ENCODE measurements around the gene GRAMD2B. TPM values are rescaled to one million over a fixed set of nuclear protein-coding genes. Genes with fewer than 3 reads are reported as not detected.

Gene GRAMD2B
- total and polyA plus RNA-seq, 4 experiments from 2014 or later = 4.0 to 6.1 (median 5.1) TPM

GRCh38 chr5:126477294-126478117 is 54.3 kb downstream of the GRAMD2B start:
- no peaks in the 10 kb centered on the region for H3K9me3 Mint-ChIP-seq

GRCh38 chr5:126479810-126480209 is 56.6 kb downstream of the GRAMD2B start:
- no peak for DNase-seq
- H3K36me3 Mint-ChIP-seq = peaks cover 39 to 42% of the 10 kb centered on the region in 2 donors
- no peaks in the 10 kb centered on the region for H3K36me3 ChIP-seq (ENCODE audit: insufficient read depth, low read length)
- H3K4me1 Mint-ChIP-seq = no peaks in the 10 kb centered on the region
- H3K27ac ChIP-seq (ENCODE audit: low read depth, low read length) = no peak overlapping the region
- intact Hi-C loops (cut with micrococcal nuclease) = no loop called here
- no peaks in the 10 kb centered on the region for H3K27me3 Mint-ChIP-seq
- no peak overlapping the region for H3K4me3 ChIP-seq (ENCODE audit: low read length in 2 of 2)
- CTCF ChIA-PET (ENCODE audit: partially characterized antibody) = interaction anchor here (1.1 kb wide), 1 partner anchor 60 kb away, joined by 3 read pairs; no protein-coding TSS in a partner anchor
- H3K4me1 ChIP-seq (ENCODE audit: insufficient read depth, low read length) = no peaks in the 10 kb centered on the region
- H3K9me3 Mint-ChIP-seq = no peaks in the 10 kb centered on the region
- H3K27me3 ChIP-seq (ENCODE audit: insufficient read depth, low read length) = no peaks in the 10 kb centered on the region
- no peak overlapping the region for H3K27ac Mint-ChIP-seq
- no peak overlapping the region for H3K4me3 Mint-ChIP-seq
- POLR2A ChIA-PET (ENCODE audit: partially characterized antibody) = no interaction called here
- H3K9me3 ChIP-seq (ENCODE audit: control insufficient read depth in 1 of 2, low read length in 2 of 2) = no peaks in the 10 kb centered on the region

More at GRCh38 chr5:126477294-126478117, 54.3 kb downstream of the GRAMD2B start:
- H3K4me3 ChIP-seq (ENCODE audit: low read length in 2 of 2) = no peak overlapping the region
- intact Hi-C loops (cut with micrococcal nuclease) = no loop called here
- Mint-ChIP-seq H3K4me3 (no peak overlapping the region), H3K27ac (peak overlapping the region in 1 of 7 donors; percentile 9), H3K4me1 (no peaks in the 10 kb centered on the region), H3K36me3 (peaks cover 34% of the 10 kb centered on the region in 2 donors), H3K27me3 (no peaks in the 10 kb centered on the region)
- no peaks in the 10 kb centered on the region for H3K9me3 ChIP-seq (ENCODE audit: control insufficient read depth in 1 of 2, low read length in 2 of 2)
- H3K36me3 ChIP-seq (ENCODE audit: insufficient read depth, low read length) = no peaks in the 10 kb centered on the region
- POLR2A ChIA-PET (ENCODE audit: partially characterized antibody) = no interaction called here
- DNase-seq = no peak
- H3K4me1 ChIP-seq (ENCODE audit: insufficient read depth, low read length) = no peaks in the 10 kb centered on the region
- H3K27ac ChIP-seq (ENCODE audit: low read depth, low read length) = no peak overlapping the region
- CTCF ChIA-PET (ENCODE audit: partially characterized antibody) = no interaction called here
- no peaks in the 10 kb centered on the region for H3K27me3 ChIP-seq (ENCODE audit: insufficient read depth, low read length)

GRCh38 chr5:126480824-126481223 is 57.6 kb downstream of the GRAMD2B start:
- ChIA-PET POLR2A (ENCODE audit: partially characterized antibody) (no interaction called here), CTCF (ENCODE audit: partially characterized antibody) (no interaction called here)
- Mint-ChIP-seq H3K27me3 (no peaks in the 10 kb centered on the region), H3K4me1 (no peaks in the 10 kb centered on the region), H3K9me3 (no peaks in the 10 kb centered on the region), H3K27ac (no peak overlapping the region), H3K36me3 (peaks cover 42 to 44% of the 10 kb centered on the region in 2 donors), H3K4me3 (no peak overlapping the region)
- no peaks in the 10 kb centered on the region for H3K27me3 ChIP-seq (ENCODE audit: insufficient read depth, low read length)
- H3K36me3 ChIP-seq (ENCODE audit: insufficient read depth, low read length) = peaks cover 3% of the 10 kb centered on the region
- H3K4me3 ChIP-seq (ENCODE audit: low read length in 2 of 2) = no peak overlapping the region
- no peak overlapping the region for H3K27ac ChIP-seq (ENCODE audit: low read depth, low read length)
- H3K4me1 ChIP-seq (ENCODE audit: insufficient read depth, low read length) = no peaks in the 10 kb centered on the region
- no peaks in the 10 kb centered on the region for H3K9me3 ChIP-seq (ENCODE audit: control insufficient read depth in 1 of 2, low read length in 2 of 2)
- DNase-seq = no peak
- intact Hi-C loops (cut with micrococcal nuclease) = no loop called here

DNA sequence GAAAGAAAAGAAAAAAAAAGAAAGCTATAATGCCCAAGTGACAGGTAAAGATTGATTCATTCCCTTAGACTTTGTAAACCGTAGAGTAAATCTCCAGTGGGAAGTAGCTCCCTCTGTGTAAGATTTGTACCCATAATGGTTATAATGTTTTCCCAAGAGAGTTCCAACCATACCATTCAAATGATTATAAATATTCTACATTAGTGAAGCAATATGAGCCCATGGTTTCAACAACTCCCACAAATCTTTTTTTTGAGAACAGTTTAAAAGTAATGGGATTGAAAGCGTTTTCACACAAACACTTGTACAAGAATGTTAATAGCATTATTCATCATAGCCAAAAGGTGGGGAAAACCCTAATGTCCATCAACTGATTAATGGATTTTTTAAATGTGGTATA is 58.0 kb downstream of the GRAMD2B start:
- Histone ChIP-seq H3K4me1 (ENCODE audit: insufficient read depth, low read length) (no peaks in the 10 kb centered on the region), H3K9me3 (ENCODE audit: control insufficient read depth in 1 of 2, low read length in 2 of 2) (no peaks in the 10 kb centered on the region), H3K36me3 (ENCODE audit: insufficient read depth, low read length) (peaks cover 3% of the 10 kb centered on the region), H3K27me3 (ENCODE audit: insufficient read depth, low read length) (no peaks in the 10 kb centered on the region), H3K4me3 (ENCODE audit: low read length in 2 of 2) (no peak overlapping the region), H3K27ac (ENCODE audit: low read depth, low read length) (no peak overlapping the region)
- no peaks in the 10 kb centered on the region for H3K9me3 Mint-ChIP-seq
- H3K27ac Mint-ChIP-seq = no peak overlapping the region
- DNase-seq = no peak
- intact Hi-C loops (cut with micrococcal nuclease) = no loop called here
- ChIA-PET POLR2A (ENCODE audit: partially characterized antibody) (no interaction called here), CTCF (ENCODE audit: partially characterized antibody) (no interaction called here)
- H3K4me1 Mint-ChIP-seq = no peaks in the 10 kb centered on the region
- H3K27me3 Mint-ChIP-seq = no peaks in the 10 kb centered on the region
- H3K36me3 Mint-ChIP-seq = peaks cover 46 to 48% of the 10 kb centered on the region in 2 donors
- no peak overlapping the region for H3K4me3 Mint-ChIP-seq

- Mint-ChIP-seq H3K27ac (peak overlapping the region in 3 of 7 donors; percentile 10 to 42 (median 26)), H3K4me1 (no peaks in the 10 kb centered on the region)
- POLR2A ChIA-PET (ENCODE audit: partially characterized antibody) = interaction anchor here (0.6 to 1.0 kb wide), 2 partner anchors 13 to 59 kb away, joined by 3 to 5 read pairs; partner anchors contain the start of gene GRAMD2B
These were observed 59.4 kb downstream of the GRAMD2B start for GRCh38 chr5:126482591-126482990.

GRCh38 chr5:126483156-126483555 is 59.9 kb downstream of the GRAMD2B start:
- no peak overlapping the region for H3K4me3 ChIP-seq (ENCODE audit: low read length in 2 of 2)

More at GRCh38 chr5:126482591-126482990, 59.4 kb downstream of the GRAMD2B start:
- no peaks in the 10 kb centered on the region for H3K9me3 Mint-ChIP-seq
- H3K27me3 ChIP-seq (ENCODE audit: insufficient read depth, low read length) = no peaks in the 10 kb centered on the region
- H3K4me3 Mint-ChIP-seq = no peak overlapping the region
- CTCF ChIA-PET (ENCODE audit: partially characterized antibody) = interaction anchor here (0.9 to 1.5 kb wide), 3 partner anchors 10 to 21 kb away, joined by 3 to 9 read pairs (median 4); no protein-coding TSS in a partner anchor
- intact Hi-C loops (cut with micrococcal nuclease) = no loop called here
- H3K27ac ChIP-seq (ENCODE audit: low read depth, low read length) = no peak overlapping the region
- no peak overlapping the region for H3K4me3 ChIP-seq (ENCODE audit: low read length in 2 of 2)
- no peaks in the 10 kb centered on the region for H3K4me1 ChIP-seq (ENCODE audit: insufficient read depth, low read length)
- no peaks in the 10 kb centered on the region for H3K27me3 Mint-ChIP-seq
- peaks cover 52 to 57% of the 10 kb centered on the region in 2 donors for H3K36me3 Mint-ChIP-seq
- H3K36me3 ChIP-seq (ENCODE audit: insufficient read depth, low read length) = peaks cover 4% of the 10 kb centered on the region
- DNase-seq = no peak
- no peaks in the 10 kb centered on the region for H3K9me3 ChIP-seq (ENCODE audit: control insufficient read depth in 1 of 2, low read length in 2 of 2)

DNA sequence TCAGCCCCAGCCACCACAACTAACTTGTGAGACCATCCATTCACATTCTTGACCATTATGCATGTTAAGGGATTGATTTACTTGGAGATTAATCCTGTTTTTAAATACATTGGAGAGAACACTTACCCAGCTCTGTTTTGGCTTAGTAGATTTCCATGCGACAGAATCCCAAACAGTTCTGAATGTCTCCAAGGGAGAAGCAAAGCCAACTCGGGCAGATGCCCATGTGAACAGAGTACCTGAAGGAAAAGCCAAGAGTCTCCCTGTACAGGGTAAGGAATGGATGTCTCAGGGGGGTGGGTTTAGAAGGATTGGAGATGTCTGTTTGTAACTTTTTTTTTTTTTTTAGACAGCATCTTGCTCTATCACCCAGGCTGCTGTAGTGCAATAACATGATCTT is 61.0 kb downstream of the GRAMD2B start:
- H3K4me1 ChIP-seq (ENCODE audit: insufficient read depth, low read length) = no peaks in the 10 kb centered on the region
- POLR2A ChIA-PET (ENCODE audit: partially characterized antibody) = no interaction called here
- H3K27ac ChIP-seq (ENCODE audit: low read depth, low read length) = no peak overlapping the region
- no peaks in the 10 kb centered on the region for H3K27me3 Mint-ChIP-seq
- H3K36me3 Mint-ChIP-seq = peaks cover 52 to 68% of the 10 kb centered on the region in 2 donors
- no peaks in the 10 kb centered on the region for H3K27me3 ChIP-seq (ENCODE audit: insufficient read depth, low read length)
- DNase-seq = no peak
- H3K4me3 ChIP-seq (ENCODE audit: low read length in 2 of 2) = no peak overlapping the region
- no peaks in the 10 kb centered on the region for H3K9me3 ChIP-seq (ENCODE audit: control insufficient read depth in 1 of 2, low read length in 2 of 2)
- intact Hi-C loops (cut with micrococcal nuclease) = no loop called here
- peaks cover 0 to 2% (median 0%) of the 10 kb centered on the region in 8 donors for H3K9me3 Mint-ChIP-seq
- H3K4me1 Mint-ChIP-seq = no peaks in the 10 kb centered on the region
- no peak overlapping the region for H3K4me3 Mint-ChIP-seq
- no peak overlapping the region for H3K27ac Mint-ChIP-seq
- CTCF ChIA-PET (ENCODE audit: partially characterized antibody) = no interaction called here
- H3K36me3 ChIP-seq (ENCODE audit: insufficient read depth, low read length) = peaks cover 12% of the 10 kb centered on the region

More at GRCh38 chr5:126483156-126483555, 59.9 kb downstream of the GRAMD2B start:
- Mint-ChIP-seq H3K36me3 (peaks cover 52 to 60% of the 10 kb centered on the region in 2 donors), H3K9me3 (no peaks in the 10 kb centered on the region), H3K27me3 (no peaks in the 10 kb centered on the region), H3K4me3 (no peak overlapping the region), H3K4me1 (no peaks in the 10 kb centered on the region), H3K27ac (peak overlapping the region in 1 of 7 donors; percentile 47)
- no peaks in the 10 kb centered on the region for H3K27me3 ChIP-seq (ENCODE audit: insufficient read depth, low read length)
- no peak for DNase-seq
- H3K36me3 ChIP-seq (ENCODE audit: insufficient read depth, low read length) = peaks cover 10% of the 10 kb centered on the region
- POLR2A ChIA-PET (ENCODE audit: partially characterized antibody) = interaction anchor here (0.6 to 1.0 kb wide), 2 partner anchors 12 to 60 kb away, joined by 3 to 5 read pairs; partner anchors contain the start of gene GRAMD2B
- no peak overlapping the region for H3K27ac ChIP-seq (ENCODE audit: low read depth, low read length)
- H3K4me1 ChIP-seq (ENCODE audit: insufficient read depth, low read length) = no peaks in the 10 kb centered on the region
- CTCF ChIA-PET (ENCODE audit: partially characterized antibody) = interaction anchor here (1.2 to 1.5 kb wide), 2 partner anchors 17 to 22 kb away, joined by 3 to 9 read pairs; no protein-coding TSS in a partner anchor
- H3K9me3 ChIP-seq (ENCODE audit: control insufficient read depth in 1 of 2, low read length in 2 of 2) = no peaks in the 10 kb centered on the region
- intact Hi-C loops (cut with micrococcal nuclease) = no loop called here
